Liver (tissue), 9 donors: ENCODE measurements around the gene KRTAP1-3. TPM values are rescaled to one million over a fixed set of nuclear protein-coding genes. Genes with fewer than 3 reads are reported as not detected.
"Not testable (repeated sequence)": the region's sequence is repeated elsewhere in the genome, so short reads cannot be mapped to it uniquely, and the experiment has no call there.

ENCODE experiments used
- DNase-seq: peaks from one replicate; pipeline ENCODE4 v3.0.0-alpha.2; 2017; ENCODE audit warnings: low spot score
- H3K27ac ChIP-seq, 2 donors: one replicate each; pipeline ENCODE4 v1.7.0; 2013; ENCODE audit warnings: inconsistent platforms in 2 of 2, low read length in 2 of 2, control low read depth in 1 of 2, low read depth in 1 of 2, mild to moderate bottlenecking in 1 of 2
- H3K27me3 ChIP-seq, 4 donors: one replicate each; pipeline versions ENCODE4 v1.6.1 to v1.7.0; 2013; ENCODE audit warnings: low read length in 3 of 4, inconsistent platforms in 1 of 4, mild to moderate bottlenecking in 1 of 4, moderate library complexity in 1 of 4; ENCODE audit not compliant: control insufficient read depth in 4 of 4, insufficient read depth in 4 of 4
- H3K36me3 ChIP-seq, 4 donors: one replicate each; pipeline versions ENCODE4 v1.6.1 to v1.7.0; 2013; ENCODE audit warnings: low read length in 3 of 4, mild to moderate bottlenecking in 3 of 4, low read depth in 1 of 4, moderate library complexity in 1 of 4; ENCODE audit not compliant: control insufficient read depth in 4 of 4, insufficient read depth in 3 of 4
- H3K4me1 ChIP-seq, 4 donors: one replicate each; pipeline versions ENCODE4 v1.6.1 to v1.7.0; 2013; ENCODE audit warnings: low read length in 3 of 4, mild to moderate bottlenecking in 3 of 4, moderate library complexity in 1 of 4; ENCODE audit not compliant: control insufficient read depth in 4 of 4, insufficient read depth in 4 of 4
- H3K4me3 ChIP-seq, 3 donors: one replicate each; pipeline versions ENCODE4 v1.6.1 to v1.7.0; 2013; ENCODE audit warnings: low read length in 3 of 3, control low read depth in 1 of 3, low read depth in 1 of 3, mild to moderate bottlenecking in 1 of 3
- H3K9ac ChIP-seq, 2 donors: one replicate each; pipeline ENCODE4 v1.7.0; 2013; ENCODE audit warnings: low read length in 2 of 2, mild to moderate bottlenecking in 2 of 2, moderate library complexity in 2 of 2, control low read depth in 1 of 2, low read depth in 1 of 2
- H3K9me3 ChIP-seq, 4 donors: one replicate each; pipeline versions ENCODE4 v1.6.1 to v1.7.0; 2013; ENCODE audit warnings: low read length in 3 of 4; ENCODE audit not compliant: control insufficient read depth in 4 of 4
- CTCF ChIP-seq: fragments of 150-350 bp; IDR thresholded peaks from 2 replicates; pipeline ENCODE4 v1.5.1; 2017; ENCODE audit warnings: improper control_type of control experiment, low read depth, low read length; ENCODE audit not compliant: missing input control
- EGR1 ChIP-seq, 2 donors: IDR thresholded peaks; 2 replicates each; pipeline ENCODE4 v1.6.1; 2016 to 2018; ENCODE audit warnings: antibody characterized with exemption in 2 of 2, low read depth in 2 of 2
- FOXA1 ChIP-seq: IDR thresholded peaks from 2 replicates; pipeline ENCODE4 v1.6.1; 2016; ENCODE audit warnings: antibody characterized with exemption
- FOXA2 ChIP-seq: IDR thresholded peaks from 2 replicates; pipeline ENCODE4 v1.6.1; 2016; ENCODE audit warnings: antibody characterized with exemption
- GABPA ChIP-seq, 2 donors: IDR thresholded peaks in 1 of 2; conservative IDR thresholded peaks in 1 of 2; 2 replicates each; pipeline ENCODE4 v1.6.1; 2016; ENCODE audit warnings: antibody characterized with exemption in 2 of 2, mild to moderate bottlenecking in 1 of 2, moderate library complexity in 1 of 2
- HNF4A ChIP-seq, 2 donors: conservative IDR thresholded peaks; 2 replicates each; pipeline ENCODE4 v1.6.1; 2016; ENCODE audit warnings: antibody characterized with exemption in 2 of 2, mild to moderate bottlenecking in 2 of 2
- HNF4G ChIP-seq: IDR thresholded peaks from 2 replicates; pipeline ENCODE4 v1.6.1; 2016; ENCODE audit warnings: antibody characterized with exemption
- JUND ChIP-seq, 2 donors: IDR thresholded peaks; 2 replicates each; pipeline ENCODE4 v1.6.1; 2016; ENCODE audit warnings: antibody characterized with exemption in 2 of 2
- NR2F2 ChIP-seq: IDR thresholded peaks from 2 replicates; pipeline ENCODE4 v1.6.1; 2016; ENCODE audit warnings: antibody characterized with exemption
- RAD21 ChIP-seq, 2 donors: IDR thresholded peaks; 2 replicates each; pipeline ENCODE4 v1.6.1; 2016; ENCODE audit warnings: antibody characterized with exemption in 2 of 2, mild to moderate bottlenecking in 2 of 2
- RXRA ChIP-seq, 2 donors: IDR thresholded peaks; 2 replicates each; pipeline ENCODE4 v1.6.1; 2017 to 2018; ENCODE audit warnings: antibody characterized with exemption in 2 of 2, mild to moderate bottlenecking in 1 of 2
- SP1 ChIP-seq: IDR thresholded peaks from 2 replicates; pipeline ENCODE4 v1.6.1; 2018; ENCODE audit warnings: antibody characterized with exemption, mild to moderate bottlenecking
- TAF1 ChIP-seq: conservative IDR thresholded peaks from 2 replicates; pipeline ENCODE4 v1.6.1; 2016; ENCODE audit warnings: antibody characterized with exemption, mild to moderate bottlenecking
- YY1 ChIP-seq: IDR thresholded peaks from 2 replicates; pipeline ENCODE4 v1.6.1; 2016; ENCODE audit warnings: antibody characterized with exemption, mild to moderate bottlenecking
- WGBS: extraction: QIAGEN DNeasy Blood & Tissue Kit; methylation state at CpG from one replicate; pipeline ENCODE4 v1.1.7; 2013; 5-methylcytosine and 5-hydroxymethylcytosine counted together
- polyA plus RNA-seq, 2 donors: library from polyadenylated mRNA; stranded (reverse) in 1 of 2; unstranded in 1 of 2; fragments of 200-250 nt in 1 of 2; fragments of >200 nt in 1 of 2; fragmentation: Nextera tagmentation in 1 of 2; extraction: Ambion mirVana in 1 of 2; gene quantifications; one replicate each; pipeline versions ENCODE4 v1.2.1 to v1.2.3, GENCODE V29; 2013 to 2015
- total RNA-seq, 2 donors: library from RNA; depleted of rRNA; stranded (reverse); fragments of >200 nt; gene quantifications; one replicate each; pipeline ENCODE4 v1.2.3, GENCODE V29; 2014
- TF ChIP-seq, protein P1 (sequence below): IDR thresholded peaks from 2 replicates; pipeline ENCODE4 v1.6.1; 2016; ENCODE audit warnings: antibody characterized with exemption
- TF ChIP-seq, protein P2 (sequence below): IDR thresholded peaks from 2 replicates; pipeline ENCODE4 v1.6.1; 2016; ENCODE audit warnings: antibody characterized with exemption
- TF ChIP-seq, protein P3 (sequence below): IDR thresholded peaks from 2 replicates; pipeline ENCODE4 v1.6.1; 2016; ENCODE audit warnings: antibody characterized with exemption, mild to moderate bottlenecking
- TF ChIP-seq, protein P4 (sequence below): IDR thresholded peaks from 2 replicates; pipeline ENCODE4 v1.6.1; 2016; ENCODE audit warnings: antibody characterized with exemption
- donor health status: healthy.
- donor health status: healthy.
- donor health status: healthy.
- donor health status: healthy.
- donor health status: healthy.

Gene KRTAP1-3
- total and polyA plus RNA-seq, 4 donors, result not detected

- no peak overlapping the region for H3K4me3 ChIP-seq
- no peak overlapping the region for H3K9ac ChIP-seq
- H3K27ac ChIP-seq, result no peak overlapping the region
- TF ChIP-seq RAD21 (IDR thresholded peaks at IDR 0.05) (no peak), NR2F2 (no peak), JUND (IDR thresholded peaks at IDR 0.05) (no peak), GABPA (IDR thresholded peaks at IDR 0.05 in 1 of 2, conservative IDR thresholded peaks at IDR 0.05 in 1 of 2) (no peak), YY1 (no peak), HNF4A (conservative IDR thresholded peaks at IDR 0.05) (no peak), SP1 (no peak), EGR1 (IDR thresholded peaks at IDR 0.05; ENCODE audit: low read depth in 2 of 2) (no peak), FOXA1 (no peak), CTCF (no peak), RXRA (IDR thresholded peaks at IDR 0.05) (no peak), FOXA2 (no peak), TAF1 (no peak), HNF4G (no peak)
- TF ChIP-seq, protein P1, sequence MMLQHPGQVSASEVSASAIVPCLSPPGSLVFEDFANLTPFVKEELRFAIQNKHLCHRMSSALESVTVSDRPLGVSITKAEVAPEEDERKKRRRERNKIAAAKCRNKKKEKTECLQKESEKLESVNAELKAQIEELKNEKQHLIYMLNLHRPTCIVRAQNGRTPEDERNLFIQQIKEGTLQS, result no peak
- TF ChIP-seq, protein P2, sequence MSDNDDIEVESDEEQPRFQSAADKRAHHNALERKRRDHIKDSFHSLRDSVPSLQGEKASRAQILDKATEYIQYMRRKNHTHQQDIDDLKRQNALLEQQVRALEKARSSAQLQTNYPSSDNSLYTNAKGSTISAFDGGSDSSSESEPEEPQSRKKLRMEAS, result no peak
- TF ChIP-seq, protein P3, sequence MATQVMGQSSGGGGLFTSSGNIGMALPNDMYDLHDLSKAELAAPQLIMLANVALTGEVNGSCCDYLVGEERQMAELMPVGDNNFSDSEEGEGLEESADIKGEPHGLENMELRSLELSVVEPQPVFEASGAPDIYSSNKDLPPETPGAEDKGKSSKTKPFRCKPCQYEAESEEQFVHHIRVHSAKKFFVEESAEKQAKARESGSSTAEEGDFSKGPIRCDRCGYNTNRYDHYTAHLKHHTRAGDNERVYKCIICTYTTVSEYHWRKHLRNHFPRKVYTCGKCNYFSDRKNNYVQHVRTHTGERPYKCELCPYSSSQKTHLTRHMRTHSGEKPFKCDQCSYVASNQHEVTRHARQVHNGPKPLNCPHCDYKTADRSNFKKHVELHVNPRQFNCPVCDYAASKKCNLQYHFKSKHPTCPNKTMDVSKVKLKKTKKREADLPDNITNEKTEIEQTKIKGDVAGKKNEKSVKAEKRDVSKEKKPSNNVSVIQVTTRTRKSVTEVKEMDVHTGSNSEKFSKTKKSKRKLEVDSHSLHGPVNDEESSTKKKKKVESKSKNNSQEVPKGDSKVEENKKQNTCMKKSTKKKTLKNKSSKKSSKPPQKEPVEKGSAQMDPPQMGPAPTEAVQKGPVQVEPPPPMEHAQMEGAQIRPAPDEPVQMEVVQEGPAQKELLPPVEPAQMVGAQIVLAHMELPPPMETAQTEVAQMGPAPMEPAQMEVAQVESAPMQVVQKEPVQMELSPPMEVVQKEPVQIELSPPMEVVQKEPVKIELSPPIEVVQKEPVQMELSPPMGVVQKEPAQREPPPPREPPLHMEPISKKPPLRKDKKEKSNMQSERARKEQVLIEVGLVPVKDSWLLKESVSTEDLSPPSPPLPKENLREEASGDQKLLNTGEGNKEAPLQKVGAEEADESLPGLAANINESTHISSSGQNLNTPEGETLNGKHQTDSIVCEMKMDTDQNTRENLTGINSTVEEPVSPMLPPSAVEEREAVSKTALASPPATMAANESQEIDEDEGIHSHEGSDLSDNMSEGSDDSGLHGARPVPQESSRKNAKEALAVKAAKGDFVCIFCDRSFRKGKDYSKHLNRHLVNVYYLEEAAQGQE, result no peak
- TF ChIP-seq, protein P4, sequence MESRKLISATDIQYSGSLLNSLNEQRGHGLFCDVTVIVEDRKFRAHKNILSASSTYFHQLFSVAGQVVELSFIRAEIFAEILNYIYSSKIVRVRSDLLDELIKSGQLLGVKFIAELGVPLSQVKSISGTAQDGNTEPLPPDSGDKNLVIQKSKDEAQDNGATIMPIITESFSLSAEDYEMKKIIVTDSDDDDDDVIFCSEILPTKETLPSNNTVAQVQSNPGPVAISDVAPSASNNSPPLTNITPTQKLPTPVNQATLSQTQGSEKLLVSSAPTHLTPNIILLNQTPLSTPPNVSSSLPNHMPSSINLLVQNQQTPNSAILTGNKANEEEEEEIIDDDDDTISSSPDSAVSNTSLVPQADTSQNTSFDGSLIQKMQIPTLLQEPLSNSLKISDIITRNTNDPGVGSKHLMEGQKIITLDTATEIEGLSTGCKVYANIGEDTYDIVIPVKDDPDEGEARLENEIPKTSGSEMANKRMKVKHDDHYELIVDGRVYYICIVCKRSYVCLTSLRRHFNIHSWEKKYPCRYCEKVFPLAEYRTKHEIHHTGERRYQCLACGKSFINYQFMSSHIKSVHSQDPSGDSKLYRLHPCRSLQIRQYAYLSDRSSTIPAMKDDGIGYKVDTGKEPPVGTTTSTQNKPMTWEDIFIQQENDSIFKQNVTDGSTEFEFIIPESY, result no peak
- H3K4me1 ChIP-seq, result no peaks in the 10 kb centered on the region
- no peaks in the 10 kb centered on the region for H3K9me3 ChIP-seq
- 96% methylated on average over 1 of the region's 1 CpG for WGBS
- peaks cover 0 to 3% (median 0%) of the 10 kb centered on the region in 4 donors for H3K27me3 ChIP-seq
- no peaks in the 10 kb centered on the region for H3K36me3 ChIP-seq
- no peak for DNase-seq
Measured at GRCh38 chr17:41042953-41043352, 8.3 kb upstream of the KRTAP1-3 start.

- 79% methylated on average over 14 of the region's 14 CpGs for WGBS
- not testable (repeated sequence) for H3K9me3 ChIP-seq, H3K36me3 ChIP-seq, H3K9ac ChIP-seq, H3K27me3 ChIP-seq, H3K27ac ChIP-seq, DNase-seq, H3K4me1 ChIP-seq, H3K4me3 ChIP-seq
Measured at GRCh38 chr17:41040783-41041571, 6.3 kb upstream of the KRTAP1-3 start, which contains the start of gene KRTAP1-1. Gene KRTAP1-1 (minus strand): TSS chr17:41041450. CDS start chr17:41041397, 53 bp downstream.
